Activated CD4-positive, CD25-positive, alpha-beta regulatory T cell (primary cell): Measurements from ENCODE around the gene SPINDOC.
A peak's percentile ranks its signal among the peaks of the same experiment; 100 is the strongest.
"Not testable (repeated sequence)": the region's sequence is repeated elsewhere in the genome, so short reads cannot be mapped to it uniquely, and the experiment has no call there.

ENCODE experiments used
- DNase-seq, 4 experiments: peaks; one replicate each; lab custom pipeline; 2025; lab: John Stamatoyannopoulos, UW

The SPINDOC gene

GRCh38 chr11:63855975-63856374, 42.7 kb downstream of the SPINDOC start:
- no peak for DNase-seq

DNA sequence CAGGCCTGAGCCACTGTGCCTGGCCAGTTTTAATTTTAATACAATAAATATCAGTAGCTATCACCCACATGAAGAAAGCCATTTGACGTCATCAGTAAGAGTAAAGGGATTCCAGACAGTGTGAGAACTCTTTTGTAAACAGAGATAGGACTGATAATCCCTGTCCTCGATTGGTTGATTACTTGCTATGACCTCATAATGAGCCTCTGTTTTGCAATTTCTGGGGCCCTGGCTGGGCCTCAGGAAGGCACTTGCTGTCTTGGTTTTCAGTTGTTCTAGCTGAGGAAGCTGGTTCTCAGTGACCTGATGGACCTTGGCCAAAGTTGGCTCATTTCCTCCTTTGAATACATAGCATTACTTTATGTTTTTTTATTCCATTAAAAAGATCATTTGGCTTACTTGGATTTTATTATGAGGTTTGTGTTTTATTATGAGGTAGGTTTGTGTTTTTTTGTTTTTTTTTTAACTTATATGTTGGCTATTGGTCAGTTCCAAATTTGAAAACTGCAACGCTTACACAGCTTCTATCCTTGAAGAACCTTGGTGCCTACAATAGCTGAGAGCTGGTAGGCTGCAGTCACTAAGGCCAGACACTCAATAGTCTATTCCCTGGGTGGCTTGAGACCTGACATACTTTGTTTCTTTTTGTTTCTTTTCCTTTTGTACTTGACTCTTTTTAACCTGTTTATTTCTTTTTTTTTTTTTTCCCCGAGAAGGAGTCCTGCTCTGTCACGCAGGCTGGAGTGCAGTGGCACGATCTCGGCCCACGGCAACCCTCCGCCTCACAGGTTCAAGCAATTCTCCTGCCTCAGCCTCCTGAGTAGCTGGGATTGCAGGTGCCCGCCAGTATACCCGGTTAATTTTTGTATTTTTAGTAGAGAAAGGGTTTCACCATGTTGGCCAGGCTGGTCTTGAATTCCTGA, 45.6 kb downstream of the SPINDOC start:
- DNase-seq: no peak

GRCh38 chr11:63862923-63863322, 49.7 kb downstream of the SPINDOC start:
- DNase-seq: no peak

- not testable (repeated sequence) for DNase-seq
These were observed 50.4 kb downstream of the SPINDOC start for GRCh38 chr11:63863620-63864019.

- DNase-seq: peak; percentile 30 to 45 (median 37)
These were observed 53.0 kb downstream of the SPINDOC start for GRCh38 chr11:63866211-63866610.

GRCh38 chr11:63867511-63867910, 54.3 kb downstream of the SPINDOC start:
- DNase-seq: no peak

DNA sequence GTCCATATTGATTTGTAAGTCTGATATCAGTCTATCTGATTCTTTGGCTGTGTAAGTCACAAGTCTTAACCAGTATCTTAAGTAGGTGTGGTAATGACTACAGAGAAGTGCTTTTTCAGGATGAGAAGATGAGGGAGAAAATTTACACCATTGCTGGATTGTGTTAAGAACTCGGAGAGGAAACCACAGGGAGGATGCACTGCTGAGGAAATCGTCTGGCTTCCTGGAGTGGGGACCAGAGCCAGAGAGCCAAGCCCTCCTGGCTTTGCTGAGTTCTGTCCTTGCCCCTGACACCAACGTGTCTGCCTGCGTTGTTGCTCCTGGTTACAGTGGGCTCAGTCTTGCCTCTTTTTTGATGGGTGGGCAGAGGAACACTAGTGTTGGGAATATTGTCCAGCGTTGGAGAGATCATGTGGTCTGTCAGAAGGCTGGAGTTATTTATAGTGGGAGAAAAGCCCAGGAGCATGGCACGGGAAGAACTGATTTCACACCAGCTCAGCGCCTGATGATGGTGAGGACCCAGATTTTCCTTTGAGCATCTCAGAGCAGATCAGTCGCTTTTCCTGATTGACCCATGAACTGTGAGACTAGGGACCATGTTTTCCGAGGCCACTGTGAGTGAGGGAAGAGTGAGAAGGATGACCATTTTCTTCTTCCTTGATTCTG, 55.3 kb downstream of the SPINDOC start:
- no peak for DNase-seq

GRCh38 chr11:63869171-63869591, 55.9 kb downstream of the SPINDOC start:
- DNase-seq: no peak

DNA sequence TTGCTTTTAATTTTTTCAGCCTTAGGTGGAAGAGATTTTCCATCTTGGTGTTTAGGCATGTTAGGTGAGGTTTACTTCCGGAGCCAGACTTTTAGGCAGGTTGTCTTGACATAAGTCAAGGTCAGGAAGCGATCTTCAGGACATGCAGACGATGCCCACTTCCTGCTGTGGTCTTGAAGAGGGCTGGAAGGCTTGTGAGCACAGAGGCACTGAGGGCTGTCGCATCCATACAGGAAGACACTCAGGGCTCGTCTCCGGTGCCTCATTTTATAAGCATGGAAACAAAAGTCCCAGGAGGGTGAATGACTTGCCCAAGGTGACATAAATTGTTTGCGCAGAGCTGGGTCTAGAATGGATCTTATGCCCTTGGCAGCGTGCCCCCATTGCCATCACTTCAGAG, 56.4 kb downstream of the SPINDOC start:
- DNase-seq: peak in 1 of 4 experiments; percentile 6

DNA sequence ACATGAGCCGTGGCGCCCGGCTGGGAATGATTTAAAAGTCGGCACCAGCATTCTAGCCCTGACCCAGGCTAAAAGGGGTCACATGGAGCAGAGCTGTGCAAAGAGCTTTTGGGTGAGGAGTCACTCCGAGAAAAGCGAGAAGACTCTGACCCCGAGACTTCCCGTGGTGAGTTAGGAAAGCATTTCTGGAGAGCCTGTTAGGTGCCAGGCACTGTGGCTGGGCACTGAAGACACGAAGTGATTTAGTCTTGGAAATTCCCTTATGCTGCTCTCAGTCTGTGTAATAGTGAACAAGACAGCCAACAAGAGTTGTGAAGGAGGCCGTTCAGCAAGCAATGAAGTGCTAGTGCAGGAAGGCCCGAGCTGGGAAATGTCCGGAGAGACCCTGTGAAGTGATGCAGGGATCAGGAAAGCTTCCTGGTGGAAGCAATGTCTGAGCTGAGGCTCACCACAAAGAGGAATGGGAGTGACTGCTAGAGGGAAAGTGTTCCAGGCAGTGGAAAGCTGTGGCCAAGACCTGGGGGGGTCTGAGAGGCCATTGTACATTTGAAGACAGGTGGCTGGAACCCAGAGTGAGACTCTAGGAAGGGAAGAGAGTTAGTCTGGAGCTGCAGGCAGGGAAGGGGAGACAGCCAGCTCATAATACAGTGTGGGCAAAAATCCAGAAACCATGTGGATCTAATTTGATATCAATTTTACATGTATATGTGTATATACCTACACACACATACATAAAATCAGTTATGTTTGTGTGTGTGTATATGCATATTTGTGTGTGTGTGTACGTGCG, 57.3 kb downstream of the SPINDOC start:
- no peak for DNase-seq

GRCh38 chr11:63871962-63872799, 58.9 kb downstream of the SPINDOC start:
- DNase-seq: no peak

DNA sequence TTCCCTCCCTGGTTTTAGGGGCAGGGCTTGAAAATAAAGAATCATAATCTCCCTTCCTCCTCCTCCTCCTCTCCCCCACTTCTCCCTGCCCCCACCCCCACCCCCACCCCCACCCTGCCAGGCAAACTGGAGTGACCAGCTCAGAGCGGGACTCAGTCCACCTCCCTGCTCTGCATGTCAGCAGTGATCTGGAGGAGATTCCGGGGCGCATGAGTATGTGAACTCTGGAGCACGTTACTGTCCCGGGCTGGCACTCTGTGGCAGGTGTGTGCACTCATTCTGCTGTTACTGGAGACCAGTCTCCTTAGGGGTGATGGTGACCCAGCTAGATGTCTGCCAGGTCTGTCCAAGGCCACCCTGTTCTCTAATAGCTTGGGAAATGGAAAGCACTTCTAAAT, 59.5 kb downstream of the SPINDOC start:
- no peak for DNase-seq

DNA sequence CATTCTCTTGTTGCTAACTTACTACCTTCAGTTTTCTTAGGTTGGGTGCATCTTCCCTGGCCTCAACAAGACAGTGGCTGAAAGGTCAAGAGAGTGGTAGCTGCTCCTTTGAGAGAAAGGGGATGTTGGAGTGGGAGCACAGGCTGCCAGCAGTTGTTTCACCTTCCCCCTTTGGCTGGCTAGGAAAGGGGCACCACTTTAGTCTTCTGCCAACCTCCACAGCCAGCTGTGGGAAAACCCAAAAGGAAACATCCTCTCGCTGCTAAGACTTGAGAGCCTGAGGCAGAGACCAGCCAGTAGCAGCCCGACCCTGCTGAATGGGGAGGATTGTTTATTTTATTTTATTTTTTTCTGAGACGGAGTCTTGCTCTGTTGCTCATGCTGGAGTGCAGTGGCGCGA, 60.1 kb downstream of the SPINDOC start:
- no peak for DNase-seq

- no peak for DNase-seq
These were observed 61.3 kb downstream of the SPINDOC start for GRCh38 chr11:63874511-63874910.

DNA sequence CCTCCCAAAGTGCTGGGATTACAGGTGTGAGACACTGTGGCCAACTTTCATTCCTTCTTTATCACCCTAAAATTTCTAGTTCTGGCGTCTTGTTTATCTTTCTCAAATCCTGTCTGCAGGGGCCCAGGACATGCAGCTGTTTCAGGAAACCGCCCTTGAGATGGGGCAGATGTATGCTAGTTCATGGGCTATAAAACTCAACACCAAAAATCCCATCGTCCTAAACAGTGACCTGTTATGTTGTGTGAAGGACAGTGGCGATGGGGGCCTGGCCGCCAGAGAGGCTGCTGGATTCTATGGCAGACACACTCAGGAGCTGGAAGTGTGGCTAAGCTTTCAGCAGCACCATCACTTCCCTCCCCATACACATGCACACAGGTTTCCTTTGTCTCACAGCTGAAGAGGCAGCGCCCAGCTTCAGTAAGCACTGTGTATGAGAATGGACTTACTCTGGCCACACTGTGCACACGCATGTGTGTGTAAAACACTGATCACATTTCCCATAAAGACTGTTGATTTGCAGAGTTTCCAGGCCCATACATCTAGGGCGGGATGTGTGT, 62.3 kb downstream of the SPINDOC start:
- DNase-seq: no peak

GRCh38 chr11:63876616-63877015, 63.4 kb downstream of the SPINDOC start:
- no peak for DNase-seq
